Sigmoid colon (tissue), 4 donors: ENCODE measurements around the gene STAP2.

Experiments used
- POLR2AphosphoS5 ChIP-seq, 4 donors: sonication (generic); formaldehyde crosslinking; IDR thresholded peaks; one replicate each; pipeline ENCODE4 v1.6.1; 2017; ENCODE audit warnings: antibody characterized with exemption in 4 of 4
- TF ChIP-seq, protein P1 (sequence below), 4 experiments: fragments of 450-650 bp in 3 of 4; fragments of 200-600 bp in 1 of 4; IDR thresholded peaks; one replicate each; pipeline ENCODE4 v1.5.1; 2016 to 2019; ENCODE audit warnings: antibody characterized with exemption in 4 of 4, mild to moderate bottlenecking in 3 of 4, moderate library complexity in 2 of 4

DNA sequence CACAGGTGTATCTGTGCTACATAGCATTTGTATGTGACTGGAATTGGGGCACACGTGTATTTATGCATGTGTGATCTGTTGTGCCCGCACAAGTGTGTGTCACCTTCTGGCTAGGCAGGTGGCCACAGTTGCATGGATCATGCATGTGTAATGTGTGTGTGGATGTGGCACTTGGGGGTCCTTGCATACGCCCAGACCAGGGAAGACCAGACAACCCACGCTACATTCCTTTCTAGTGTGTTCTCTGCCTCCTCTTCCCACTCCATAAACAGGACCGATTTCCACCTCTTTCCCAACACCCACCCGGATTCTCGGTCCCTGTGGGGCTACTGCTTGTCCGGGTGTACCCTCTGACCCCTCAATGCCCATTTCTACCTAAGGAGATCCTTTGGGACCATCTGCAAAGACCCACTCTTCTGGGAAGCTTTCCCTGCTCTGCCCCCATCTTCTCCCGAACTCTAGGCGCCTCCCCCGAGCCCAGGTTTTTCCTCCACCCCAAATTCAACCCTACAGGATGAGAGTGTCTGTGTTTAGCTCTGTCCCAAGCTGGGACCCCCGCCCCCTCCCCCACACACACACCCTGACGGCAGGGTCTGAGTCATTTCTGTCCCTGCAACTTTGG is 12.3 kb downstream of the STAP2 start:
- TF ChIP-seq, protein P1, sequence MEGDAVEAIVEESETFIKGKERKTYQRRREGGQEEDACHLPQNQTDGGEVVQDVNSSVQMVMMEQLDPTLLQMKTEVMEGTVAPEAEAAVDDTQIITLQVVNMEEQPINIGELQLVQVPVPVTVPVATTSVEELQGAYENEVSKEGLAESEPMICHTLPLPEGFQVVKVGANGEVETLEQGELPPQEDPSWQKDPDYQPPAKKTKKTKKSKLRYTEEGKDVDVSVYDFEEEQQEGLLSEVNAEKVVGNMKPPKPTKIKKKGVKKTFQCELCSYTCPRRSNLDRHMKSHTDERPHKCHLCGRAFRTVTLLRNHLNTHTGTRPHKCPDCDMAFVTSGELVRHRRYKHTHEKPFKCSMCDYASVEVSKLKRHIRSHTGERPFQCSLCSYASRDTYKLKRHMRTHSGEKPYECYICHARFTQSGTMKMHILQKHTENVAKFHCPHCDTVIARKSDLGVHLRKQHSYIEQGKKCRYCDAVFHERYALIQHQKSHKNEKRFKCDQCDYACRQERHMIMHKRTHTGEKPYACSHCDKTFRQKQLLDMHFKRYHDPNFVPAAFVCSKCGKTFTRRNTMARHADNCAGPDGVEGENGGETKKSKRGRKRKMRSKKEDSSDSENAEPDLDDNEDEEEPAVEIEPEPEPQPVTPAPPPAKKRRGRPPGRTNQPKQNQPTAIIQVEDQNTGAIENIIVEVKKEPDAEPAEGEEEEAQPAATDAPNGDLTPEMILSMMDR (IDR thresholded peaks at IDR 0.05), result no peak
- TF ChIP-seq POLR2AphosphoS5 (IDR thresholded peaks at IDR 0.05), result no peak
